Measurements from ENCODE around the gene SFMBT2.

DNA sequence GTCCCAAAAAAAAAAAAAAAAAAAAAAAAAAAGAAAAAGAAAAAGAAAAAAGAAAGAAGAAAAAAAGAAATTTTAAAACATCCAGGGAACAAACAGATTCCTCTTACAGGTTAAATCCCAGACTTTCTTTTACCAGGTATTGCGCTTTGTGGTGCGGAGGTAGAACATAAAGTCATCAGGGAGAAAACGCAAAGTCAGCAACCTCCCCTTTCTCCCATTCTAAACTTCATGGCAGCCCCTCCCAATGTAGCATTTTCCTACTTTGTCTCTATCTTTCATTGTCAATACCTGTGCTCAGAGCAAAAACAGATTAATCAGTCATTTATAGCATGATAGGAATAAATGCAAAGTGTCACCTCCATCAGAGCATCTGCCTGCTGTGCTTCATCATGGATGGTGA, 299.7 kb downstream of the SFMBT2 start:
- TF ChIP-seq TAF1 (IDR thresholded peaks at IDR 0.05; ENCODE audit: low read depth), result no peak
- TF ChIP-seq RAD21 (IDR thresholded peaks at IDR 0.05; ENCODE audit: low read depth), result no peak
- TF ChIP-seq YY1 (IDR thresholded peaks at IDR 0.05; ENCODE audit: low read depth), result no peak
- no peak for TF ChIP-seq ZBTB7A (IDR thresholded peaks at IDR 0.05; ENCODE audit: low read depth)
- TF ChIP-seq, protein P1, sequence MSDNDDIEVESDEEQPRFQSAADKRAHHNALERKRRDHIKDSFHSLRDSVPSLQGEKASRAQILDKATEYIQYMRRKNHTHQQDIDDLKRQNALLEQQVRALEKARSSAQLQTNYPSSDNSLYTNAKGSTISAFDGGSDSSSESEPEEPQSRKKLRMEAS (IDR thresholded peaks at IDR 0.05), result no peak
- no peak for TF ChIP-seq EP300 (IDR thresholded peaks at IDR 0.05; ENCODE audit: borderline replicate concordance)
- TF ChIP-seq, protein P2, sequence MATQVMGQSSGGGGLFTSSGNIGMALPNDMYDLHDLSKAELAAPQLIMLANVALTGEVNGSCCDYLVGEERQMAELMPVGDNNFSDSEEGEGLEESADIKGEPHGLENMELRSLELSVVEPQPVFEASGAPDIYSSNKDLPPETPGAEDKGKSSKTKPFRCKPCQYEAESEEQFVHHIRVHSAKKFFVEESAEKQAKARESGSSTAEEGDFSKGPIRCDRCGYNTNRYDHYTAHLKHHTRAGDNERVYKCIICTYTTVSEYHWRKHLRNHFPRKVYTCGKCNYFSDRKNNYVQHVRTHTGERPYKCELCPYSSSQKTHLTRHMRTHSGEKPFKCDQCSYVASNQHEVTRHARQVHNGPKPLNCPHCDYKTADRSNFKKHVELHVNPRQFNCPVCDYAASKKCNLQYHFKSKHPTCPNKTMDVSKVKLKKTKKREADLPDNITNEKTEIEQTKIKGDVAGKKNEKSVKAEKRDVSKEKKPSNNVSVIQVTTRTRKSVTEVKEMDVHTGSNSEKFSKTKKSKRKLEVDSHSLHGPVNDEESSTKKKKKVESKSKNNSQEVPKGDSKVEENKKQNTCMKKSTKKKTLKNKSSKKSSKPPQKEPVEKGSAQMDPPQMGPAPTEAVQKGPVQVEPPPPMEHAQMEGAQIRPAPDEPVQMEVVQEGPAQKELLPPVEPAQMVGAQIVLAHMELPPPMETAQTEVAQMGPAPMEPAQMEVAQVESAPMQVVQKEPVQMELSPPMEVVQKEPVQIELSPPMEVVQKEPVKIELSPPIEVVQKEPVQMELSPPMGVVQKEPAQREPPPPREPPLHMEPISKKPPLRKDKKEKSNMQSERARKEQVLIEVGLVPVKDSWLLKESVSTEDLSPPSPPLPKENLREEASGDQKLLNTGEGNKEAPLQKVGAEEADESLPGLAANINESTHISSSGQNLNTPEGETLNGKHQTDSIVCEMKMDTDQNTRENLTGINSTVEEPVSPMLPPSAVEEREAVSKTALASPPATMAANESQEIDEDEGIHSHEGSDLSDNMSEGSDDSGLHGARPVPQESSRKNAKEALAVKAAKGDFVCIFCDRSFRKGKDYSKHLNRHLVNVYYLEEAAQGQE (IDR thresholded peaks at IDR 0.05; ENCODE audit: low read depth), result no peak
- TF ChIP-seq TCF12 (IDR thresholded peaks at IDR 0.05; ENCODE audit: low read depth), result no peak
- no peak for TF ChIP-seq EGR1 (IDR thresholded peaks at IDR 0.05)
- no peak for TF ChIP-seq CEBPB (IDR thresholded peaks at IDR 0.05)

Measured in Ishikawa (cell line).